Trophoblast cell (in vitro differentiated cells and primary cell): ENCODE measurements around the gene CASZ1.

ENCODE experiments used
- DNase-seq, 2 donors: peaks; one replicate each; pipeline ENCODE4 v3.0.0-alpha.2; 2016
- H2AFZ ChIP-seq: 2 replicates; pipeline ENCODE4 v1.6.1; 2013; ENCODE audit warnings: low read length, moderate library complexity, mild to moderate bottlenecking; ENCODE audit not compliant: insufficient read depth, poor library complexity
- H2AK5ac ChIP-seq: 2 replicates; pipeline ENCODE4 v1.6.1; 2013; ENCODE audit warnings: mild to moderate bottlenecking, low read length
- H2BK120ac ChIP-seq: 2 replicates; pipeline ENCODE4 v1.6.1; 2013; ENCODE audit warnings: low read length, mild to moderate bottlenecking, moderate library complexity; ENCODE audit not compliant: insufficient read depth, poor library complexity
- H2BK12ac ChIP-seq: 2 replicates; pipeline ENCODE4 v1.6.1; 2013; ENCODE audit warnings: mild to moderate bottlenecking, low read length, moderate library complexity
- H2BK5ac ChIP-seq: 2 replicates; pipeline ENCODE4 v1.6.1; 2013; ENCODE audit warnings: low read length, low read depth, moderate library complexity, mild to moderate bottlenecking; ENCODE audit not compliant: poor library complexity
- H3K14ac ChIP-seq: 2 replicates; pipeline ENCODE4 v1.6.1; 2013; ENCODE audit warnings: mild to moderate bottlenecking, low read length
- H3K18ac ChIP-seq: 2 replicates; pipeline ENCODE4 v1.6.1; 2013; ENCODE audit warnings: mild to moderate bottlenecking, low read length
- H3K23ac ChIP-seq: 2 replicates; pipeline ENCODE4 v1.6.1; 2013; ENCODE audit warnings: low read length
- H3K27ac ChIP-seq: 2 replicates; pipeline ENCODE4 v1.5.1; 2013; ENCODE audit warnings: low read depth, mild to moderate bottlenecking, inconsistent platforms, low read length, moderate library complexity
- H3K27me3 ChIP-seq: 2 replicates; pipeline ENCODE4 v1.6.1; 2013; ENCODE audit warnings: inconsistent platforms, mild to moderate bottlenecking, low read length, moderate library complexity; ENCODE audit not compliant: insufficient read depth
- H3K36me3 ChIP-seq, 2 experiments: 1 replicate in 1 of 2; 2 replicates in 1 of 2; pipeline ENCODE4 v1.6.1; 2013; ENCODE audit warnings: low read length in 2 of 2, mild to moderate bottlenecking in 2 of 2, moderate library complexity in 1 of 2; ENCODE audit not compliant: insufficient read depth in 2 of 2, control insufficient read depth in 1 of 2
- H3K4ac ChIP-seq: 2 replicates; pipeline ENCODE4 v1.6.1; 2013; ENCODE audit warnings: low read depth, mild to moderate bottlenecking, low read length, moderate library complexity
- H3K4me1 ChIP-seq, 2 experiments: 1 replicate in 1 of 2; 2 replicates in 1 of 2; pipeline ENCODE4 v1.6.1; 2013; ENCODE audit warnings: low read length in 2 of 2, mild to moderate bottlenecking in 2 of 2, moderate library complexity in 1 of 2; ENCODE audit not compliant: insufficient read depth in 2 of 2, control insufficient read depth in 1 of 2
- H3K4me2 ChIP-seq: 2 replicates; pipeline ENCODE4 v1.6.1; 2013; ENCODE audit warnings: inconsistent platforms, mild to moderate bottlenecking, low read length, moderate library complexity
- H3K4me3 ChIP-seq: 2 replicates; pipeline ENCODE4 v1.5.1; 2013; ENCODE audit warnings: mild to moderate bottlenecking, low read depth, low read length, inconsistent platforms
- H3K79me1 ChIP-seq: one replicate; pipeline ENCODE4 v1.6.1; 2013; ENCODE audit warnings: low read length
- H3K79me2 ChIP-seq: 2 replicates; pipeline ENCODE4 v1.6.1; 2013; ENCODE audit warnings: low read length, mild to moderate bottlenecking; ENCODE audit not compliant: control insufficient read depth, insufficient read depth, poor library complexity
- H3K9ac ChIP-seq: 2 replicates; pipeline ENCODE4 v1.6.1; 2013; ENCODE audit warnings: mild to moderate bottlenecking, low read length
- H3K9me3 ChIP-seq: 2 replicates; pipeline ENCODE4 v1.6.1; 2013; ENCODE audit warnings: low read depth, mild to moderate bottlenecking, control low read depth, inconsistent platforms, low read length; ENCODE audit not compliant: insufficient read depth
- H4K12ac ChIP-seq: 2 replicates; pipeline ENCODE4 v1.6.1; 2013; ENCODE audit warnings: low read depth, mild to moderate bottlenecking, low read length, moderate library complexity
- H4K8ac ChIP-seq: 2 replicates; pipeline ENCODE4 v1.6.1; 2013; ENCODE audit warnings: low read depth, mild to moderate bottlenecking, low read length, moderate library complexity
- H4K91ac ChIP-seq: one replicate; pipeline ENCODE4 v1.6.1; 2013; ENCODE audit warnings: low read depth, mild to moderate bottlenecking, low read length, moderate library complexity
- WGBS: extraction: QIAGEN DNeasy Blood & Tissue Kit; methylation state at CpG from one replicate; pipeline ENCODE4 v1.1.7; 2013; ENCODE audit warnings: missing lambda C conversion rate; ENCODE audit not compliant: insufficient read length, insufficient coverage; ENCODE audit errors: extremely low coverage; 5-methylcytosine and 5-hydroxymethylcytosine counted together

The CASZ1 gene

GRCh38 chr1:10776190-10776905 is 20.1 kb downstream of the CASZ1 start:
- Histone ChIP-seq H4K91ac (no peak overlapping the region), H3K9ac (no peak overlapping the region), H3K23ac (no peak overlapping the region), H4K12ac (no peak overlapping the region), H3K9me3 (peaks cover 2% of the 10 kb centered on the region), H2AK5ac (no peak overlapping the region), H2AFZ (no peak overlapping the region), H3K27me3 (no peaks in the 10 kb centered on the region), H3K27ac (no peak overlapping the region), H3K4me1 (no peaks in the 10 kb centered on the region), H3K79me2 (no peaks in the 10 kb centered on the region), H2BK120ac (no peak overlapping the region), H2BK5ac (no peak overlapping the region), H3K4ac (no peak overlapping the region), H3K36me3 (no peaks in the 10 kb centered on the region), H3K4me3 (no peak overlapping the region), H3K18ac (no peak overlapping the region), H3K4me2 (no peak overlapping the region), H3K79me1 (no peaks in the 10 kb centered on the region), H2BK12ac (no peak overlapping the region), H3K14ac (no peak overlapping the region), H4K8ac (no peak overlapping the region)
- no CpG with 5 or more reads among the region's 14 CpGs for WGBS
- no peak for DNase-seq

DNA sequence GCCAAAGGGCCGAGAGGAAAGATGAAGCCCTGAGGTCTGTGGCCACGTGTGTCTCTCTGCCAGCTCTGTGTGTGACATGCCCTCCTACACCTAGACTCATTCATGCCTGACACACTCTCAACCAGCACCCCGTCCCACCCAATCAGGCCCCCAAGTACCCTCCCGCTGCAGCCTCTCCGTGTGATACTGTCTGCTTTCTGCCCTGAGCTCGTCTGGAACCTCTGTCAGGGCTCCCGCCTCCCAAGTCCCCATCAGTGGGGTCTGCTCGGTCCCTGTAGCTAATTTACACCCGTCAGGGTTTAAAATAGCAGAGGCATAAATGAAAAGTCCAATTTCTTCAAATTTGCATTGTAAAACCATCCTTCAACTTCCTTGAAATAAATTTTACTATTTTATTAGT is 20.7 kb downstream of the CASZ1 start:
- H3K4me1 ChIP-seq: no peaks in the 10 kb centered on the region
- no peaks in the 10 kb centered on the region for H3K9me3 ChIP-seq
- H3K23ac ChIP-seq: no peak overlapping the region
- no peak overlapping the region for H3K18ac ChIP-seq
- H4K91ac ChIP-seq: no peak overlapping the region
- no peak overlapping the region for H4K12ac ChIP-seq
- no peak overlapping the region for H2BK120ac ChIP-seq
- WGBS: no CpG with 5 or more reads among the region's 9 CpGs
- H3K27ac ChIP-seq: no peak overlapping the region
- no peak overlapping the region for H3K14ac ChIP-seq
- H2AFZ ChIP-seq: no peak overlapping the region
- H3K36me3 ChIP-seq: no peaks in the 10 kb centered on the region
- H3K4me3 ChIP-seq: no peak overlapping the region
- H3K9ac ChIP-seq: no peak overlapping the region
- no peak for DNase-seq
- H3K79me2 ChIP-seq: no peaks in the 10 kb centered on the region
- H3K27me3 ChIP-seq: no peaks in the 10 kb centered on the region
- no peak overlapping the region for H2BK5ac ChIP-seq
- H4K8ac ChIP-seq: no peak overlapping the region
- H3K4me2 ChIP-seq: no peak overlapping the region
- H2BK12ac ChIP-seq: no peak overlapping the region
- no peak overlapping the region for H3K4ac ChIP-seq
- H2AK5ac ChIP-seq: no peak overlapping the region
- no peaks in the 10 kb centered on the region for H3K79me1 ChIP-seq

GRCh38 chr1:10774615-10775310 is 21.7 kb downstream of the CASZ1 start:
- no peak for DNase-seq
- no CpG with 5 or more reads among the region's 17 CpGs for WGBS

DNA sequence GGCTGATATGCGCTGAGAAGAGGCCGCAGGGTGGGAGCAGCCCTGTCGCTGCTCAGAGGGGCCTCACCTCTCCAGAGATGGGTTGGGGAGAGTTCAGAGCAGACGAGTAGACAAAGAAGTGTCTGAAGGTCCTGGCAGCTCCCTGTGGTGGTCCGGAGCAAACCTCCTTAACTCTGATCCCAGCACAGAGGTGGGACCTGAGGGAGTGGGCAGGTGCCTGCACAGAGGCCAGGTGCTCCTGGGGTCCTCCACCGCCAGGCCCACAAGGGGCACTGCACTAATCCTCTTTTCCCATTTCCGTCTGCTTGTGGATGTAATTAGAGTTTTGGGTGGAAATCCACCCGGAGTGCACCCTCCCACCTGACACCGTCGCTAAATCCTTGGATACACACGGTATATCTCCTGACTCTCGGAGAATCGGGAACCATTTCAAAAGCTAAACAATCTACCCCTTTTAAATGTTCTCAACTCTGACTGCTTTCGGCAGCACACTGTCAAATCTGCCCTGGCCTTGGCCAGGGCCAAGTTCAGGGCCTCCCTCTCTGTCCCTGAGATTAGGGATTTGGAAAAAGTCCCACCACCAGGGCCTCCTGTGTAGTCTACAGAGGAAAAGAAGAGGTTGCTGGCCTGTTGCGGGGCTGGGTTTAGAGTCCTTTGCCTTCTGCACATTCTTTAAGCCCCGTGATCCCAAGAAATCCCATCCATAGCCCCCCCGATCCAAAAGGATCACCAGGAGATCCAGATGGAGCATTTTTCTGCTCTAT is 22.4 kb downstream of the CASZ1 start:
- no CpG with 5 or more reads among the region's 17 CpGs for WGBS
- H4K12ac ChIP-seq: no peak overlapping the region
- DNase-seq: no peak

More at GRCh38 chr1:10774615-10775310, 21.7 kb downstream of the CASZ1 start:
- H2AFZ ChIP-seq: no peak overlapping the region
- H3K14ac ChIP-seq: no peak overlapping the region
- no peak overlapping the region for H4K91ac ChIP-seq
- no peaks in the 10 kb centered on the region for H3K79me2 ChIP-seq
- no peaks in the 10 kb centered on the region for H3K36me3 ChIP-seq
- H3K27ac ChIP-seq: no peak overlapping the region
- no peak overlapping the region for H3K18ac ChIP-seq
- H2BK120ac ChIP-seq: no peak overlapping the region
- no peaks in the 10 kb centered on the region for H3K9me3 ChIP-seq
- H2BK12ac ChIP-seq: no peak overlapping the region
- no peak overlapping the region for H4K12ac ChIP-seq
- no peak overlapping the region for H3K4me2 ChIP-seq
- H2AK5ac ChIP-seq: no peak overlapping the region
- no peaks in the 10 kb centered on the region for H3K4me1 ChIP-seq
- H3K79me1 ChIP-seq: no peaks in the 10 kb centered on the region
- no peak overlapping the region for H4K8ac ChIP-seq
- H3K9ac ChIP-seq: no peak overlapping the region
- no peak overlapping the region for H3K4ac ChIP-seq
- H2BK5ac ChIP-seq: no peak overlapping the region
- no peaks in the 10 kb centered on the region for H3K27me3 ChIP-seq
- no peak overlapping the region for H3K23ac ChIP-seq
- no peak overlapping the region for H3K4me3 ChIP-seq

More for the DNA sequence above, 22.4 kb downstream of the CASZ1 start:
- Histone ChIP-seq H3K9ac (no peak overlapping the region), H2AK5ac (no peak overlapping the region), H3K23ac (no peak overlapping the region), H2BK12ac (no peak overlapping the region), H2BK120ac (no peak overlapping the region), H3K4me2 (no peak overlapping the region), H3K27ac (no peak overlapping the region), H4K91ac (no peak overlapping the region), H3K4me3 (no peak overlapping the region), H4K8ac (no peak overlapping the region), H3K14ac (no peak overlapping the region), H3K79me1 (no peaks in the 10 kb centered on the region), H3K4me1 (no peaks in the 10 kb centered on the region), H2BK5ac (no peak overlapping the region), H3K18ac (no peak overlapping the region), H2AFZ (no peak overlapping the region), H3K36me3 (no peaks in the 10 kb centered on the region), H3K9me3 (no peaks in the 10 kb centered on the region), H3K4ac (no peak overlapping the region), H3K27me3 (no peaks in the 10 kb centered on the region), H3K79me2 (no peaks in the 10 kb centered on the region)
